HG03139 (cell line): ENCODE results near the gene ASB7.
"Not testable (repeated sequence)": the region's sequence is repeated elsewhere in the genome, so short reads cannot be mapped to it uniquely, and the experiment has no call there.

Source experiments
- ATAC-seq: cut with Tn5 transposase; IDR thresholded peaks from one replicate; pipeline ENCODE4 v1.9.1; 2021; ENCODE audit not compliant: unreplicated experiment

Gene ASB7

GRCh38 chr15:100602064-100602822, at the start of gene ASB7, which contains the start of gene LINS1:
Gene ASB7, plus strand, starts transcription at chr15:100602589. Its CDS starts 9,628 bp downstream, at chr15:100612217.
Gene LINS1, minus strand, starts transcription at chr15:100602184. Its CDS starts 21,342 bp downstream, at chr15:100580842.
- peak; percentile 82 for ATAC-seq

GRCh38 chr15:100553468-100553867, 48.9 kb upstream of the ASB7 start:
- ATAC-seq = no peak

- no peak for ATAC-seq
These were observed 43.6 kb upstream of the ASB7 start for GRCh38 chr15:100558771-100559254.

- ATAC-seq = no peak
These were observed 43.1 kb upstream of the ASB7 start for GRCh38 chr15:100559330-100559729.

GRCh38 chr15:100560323-100560722, 42.1 kb upstream of the ASB7 start:
- ATAC-seq = no peak

GRCh38 chr15:100565591-100565990, 36.8 kb upstream of the ASB7 start:
- ATAC-seq = no peak

GRCh38 chr15:100566850-100567628, 35.4 kb upstream of the ASB7 start:
- no peak for ATAC-seq

GRCh38 chr15:100569391-100569790, 33.0 kb upstream of the ASB7 start:
- ATAC-seq = no peak

GRCh38 chr15:100570275-100570674, 32.1 kb upstream of the ASB7 start:
- ATAC-seq = no peak

- ATAC-seq = peak; percentile 64
These were observed 31.6 kb upstream of the ASB7 start for GRCh38 chr15:100570735-100571313.

GRCh38 chr15:100571592-100572167, 30.7 kb upstream of the ASB7 start:
- no peak for ATAC-seq

GRCh38 chr15:100572362-100572983, 29.9 kb upstream of the ASB7 start:
- no peak for ATAC-seq

GRCh38 chr15:100573526-100573925, 28.9 kb upstream of the ASB7 start:
- no peak for ATAC-seq

GRCh38 chr15:100580414-100580813, 22.0 kb upstream of the ASB7 start:
- ATAC-seq = no peak

- ATAC-seq = no peak
These were observed 13.6 kb upstream of the ASB7 start for GRCh38 chr15:100588638-100589242.

- not testable (repeated sequence) for ATAC-seq
These were observed 11.2 kb upstream of the ASB7 start for GRCh38 chr15:100591163-100591562.

- ATAC-seq = no peak
These were observed 10.6 kb upstream of the ASB7 start for GRCh38 chr15:100591835-100592234.

- ATAC-seq = no peak
These were observed 9.5 kb upstream of the ASB7 start for GRCh38 chr15:100592898-100593297.

- ATAC-seq = no peak
These were observed 9.0 kb upstream of the ASB7 start for GRCh38 chr15:100593431-100593830.

GRCh38 chr15:100595964-100596363, 6.4 kb upstream of the ASB7 start:
- no peak for ATAC-seq
